H9 (cell line): ENCODE measurements around the gene TM4SF20. TPM values are rescaled to one million over a fixed set of nuclear protein-coding genes. Genes with fewer than 3 reads are reported as not detected.

ENCODE experiments used
- DNase-seq: peaks from one replicate; pipeline ENCODE4 v3.0.0-alpha.2; 2017
- H2AFZ ChIP-seq: one replicate; pipeline ENCODE4 v1.6.1; 2013; ENCODE audit warnings: mild to moderate bottlenecking, low read length, control low read depth, moderate library complexity
- H2AK5ac ChIP-seq: 2 replicates; pipeline ENCODE4 v1.6.1; 2013; ENCODE audit warnings: low read length, control low read depth, mixed read lengths; ENCODE audit not compliant: insufficient read length
- H2BK120ac ChIP-seq: one replicate; pipeline ENCODE4 v1.6.1; 2013; ENCODE audit warnings: low read depth, mild to moderate bottlenecking, low read length, control low read depth, inconsistent platforms; ENCODE audit not compliant: poor library complexity, severe bottlenecking
- H2BK12ac ChIP-seq: 2 replicates; pipeline ENCODE4 v1.6.1; 2013; ENCODE audit warnings: low read length, control low read depth, mixed read lengths, low read depth; ENCODE audit not compliant: insufficient read length
- H2BK15ac ChIP-seq: 2 replicates; pipeline ENCODE4 v1.6.1; 2013; ENCODE audit warnings: low read depth, low read length, control low read depth
- H2BK20ac ChIP-seq: one replicate; pipeline ENCODE4 v1.6.1; 2013; ENCODE audit warnings: low read depth, mild to moderate bottlenecking, low read length, control low read depth, inconsistent platforms; ENCODE audit not compliant: poor library complexity, severe bottlenecking
- H2BK5ac ChIP-seq: 2 replicates; pipeline ENCODE4 v1.6.1; 2013; ENCODE audit warnings: low read length, control low read depth, mixed read lengths; ENCODE audit not compliant: insufficient read length
- H3K14ac ChIP-seq: 2 replicates; pipeline ENCODE4 v1.6.1; 2013; ENCODE audit warnings: low read length, control low read depth; ENCODE audit not compliant: insufficient read depth
- H3K18ac ChIP-seq: 2 replicates; pipeline ENCODE4 v1.6.1; 2013; ENCODE audit warnings: low read depth, mild to moderate bottlenecking, mixed read lengths, low read length, control low read depth; ENCODE audit not compliant: insufficient read length
- H3K23ac ChIP-seq: 2 replicates; pipeline ENCODE4 v1.6.1; 2013; ENCODE audit warnings: low read length, control low read depth, mixed read lengths, low read depth; ENCODE audit not compliant: insufficient read length
- H3K23me2 ChIP-seq: 2 replicates; pipeline ENCODE4 v1.6.1; 2013; ENCODE audit warnings: low read depth, mild to moderate bottlenecking, mixed read lengths, low read length, control low read depth; ENCODE audit not compliant: insufficient read length, poor library complexity, severe bottlenecking
- H3K27ac ChIP-seq: 2 replicates; pipeline ENCODE4 v1.5.1; 2013; ENCODE audit warnings: low read length, control low read depth, mixed read lengths, low read depth; ENCODE audit not compliant: insufficient read length
- H3K27me3 ChIP-seq: 2 replicates; pipeline ENCODE4 v1.6.1; 2013; ENCODE audit warnings: low read length, control low read depth, inconsistent platforms; ENCODE audit not compliant: insufficient read depth
- H3K4ac ChIP-seq: 2 replicates; pipeline ENCODE4 v1.6.1; 2013; ENCODE audit warnings: low read depth, mild to moderate bottlenecking, control low read depth, inconsistent platforms, low read length, moderate library complexity
- H3K4me1 ChIP-seq: 2 replicates; pipeline ENCODE4 v1.6.1; 2013; ENCODE audit warnings: low read length, control low read depth, inconsistent platforms; ENCODE audit not compliant: insufficient read depth
- H3K4me2 ChIP-seq: 2 replicates; pipeline ENCODE4 v1.6.1; 2013; ENCODE audit warnings: low read length, control low read depth, mixed read lengths; ENCODE audit not compliant: insufficient read length, insufficient read depth
- H3K56ac ChIP-seq: 2 replicates; pipeline ENCODE4 v1.6.1; 2013; ENCODE audit warnings: low read depth, mild to moderate bottlenecking, mixed read lengths, low read length, control low read depth; ENCODE audit not compliant: insufficient read length
- H3K79me1 ChIP-seq: 2 replicates; pipeline ENCODE4 v1.6.1; 2013; ENCODE audit warnings: low read depth, mild to moderate bottlenecking, moderate library complexity, low read length, control low read depth, inconsistent platforms; ENCODE audit not compliant: insufficient read depth, poor library complexity, severe bottlenecking
- H3K79me2 ChIP-seq: 2 replicates; pipeline ENCODE4 v1.6.1; 2013; ENCODE audit warnings: low read length, control low read depth, inconsistent platforms; ENCODE audit not compliant: insufficient read depth
- H3K9ac ChIP-seq: 2 replicates; pipeline ENCODE4 v1.6.1; 2013; ENCODE audit warnings: low read length, control low read depth, mixed read lengths; ENCODE audit not compliant: insufficient read length; ENCODE audit errors: extremely low read depth
- H3K9me3 ChIP-seq: one replicate; pipeline ENCODE4 v1.6.1; 2013; ENCODE audit warnings: low read depth, low read length, inconsistent platforms; ENCODE audit not compliant: control insufficient read depth
- H3T11ph ChIP-seq: one replicate; pipeline ENCODE4 v1.6.1; 2013; ENCODE audit warnings: mild to moderate bottlenecking, low read length, control low read depth, inconsistent platforms
- H4K20me1 ChIP-seq: one replicate; pipeline ENCODE4 v1.6.1; 2013; ENCODE audit not compliant: control insufficient read depth, insufficient read length, insufficient read depth
- H4K5ac ChIP-seq: 2 replicates; pipeline ENCODE4 v1.6.1; 2013; ENCODE audit warnings: low read depth, mild to moderate bottlenecking, mixed read lengths, low read length, control low read depth; ENCODE audit not compliant: insufficient read length
- H4K8ac ChIP-seq: replicated peaks from 2 replicates; pipeline ENCODE4 v1.6.1; 2013; ENCODE audit warnings: low read length, control low read depth, mixed read lengths, low read depth; ENCODE audit not compliant: insufficient read length
- H4K91ac ChIP-seq: 2 replicates; pipeline ENCODE4 v1.6.1; 2013; ENCODE audit warnings: low read depth, mild to moderate bottlenecking, moderate library complexity, mixed read lengths, low read length, control low read depth; ENCODE audit not compliant: insufficient read length
- H3K27ac Mint-ChIP-seq, 3 experiments: 2 replicates in 2 of 3; 3 replicates in 1 of 3; pipeline ENCODE4 v1.8.0; 2020 to 2021; ENCODE audit warnings: mixed read lengths in 3 of 3, mild to moderate bottlenecking in 1 of 3, moderate library complexity in 1 of 3
- H3K27me3 Mint-ChIP-seq: 2 replicates; pipeline ENCODE4 v1.8.0; 2021; ENCODE audit warnings: low read depth, mild to moderate bottlenecking, moderate library complexity, mixed read lengths
- H3K36me3 Mint-ChIP-seq, 3 experiments: 2 replicates in 2 of 3; 3 replicates in 1 of 3; pipeline ENCODE4 v1.8.0; 2020 to 2021; ENCODE audit warnings: low read depth in 3 of 3, mixed read lengths in 3 of 3; ENCODE audit not compliant: insufficient read depth in 1 of 3
- H3K4me1 Mint-ChIP-seq, 2 experiments: 2 replicates each; pipeline ENCODE4 v1.8.0; 2020; ENCODE audit warnings: mixed read lengths in 2 of 2
- H3K4me3 Mint-ChIP-seq, 2 experiments: 2 replicates in 1 of 2; 3 replicates in 1 of 2; pipeline ENCODE4 v1.8.0; 2020 to 2021; ENCODE audit warnings: mild to moderate bottlenecking in 2 of 2, mixed read lengths in 2 of 2, moderate library complexity in 1 of 2
- H3K9me3 Mint-ChIP-seq, 2 experiments: 2 replicates in 1 of 2; 3 replicates in 1 of 2; pipeline ENCODE4 v1.8.0; 2020; ENCODE audit warnings: mild to moderate bottlenecking in 2 of 2, mixed read lengths in 2 of 2, moderate library complexity in 1 of 2
- WGBS: extraction: QIAGEN DNeasy Blood & Tissue Kit; methylation state at CpG from one replicate; pipeline ENCODE4 v1.1.7; 2013; ENCODE audit warnings: missing lambda C conversion rate, low lambda C conversion rate, mixed read lengths; ENCODE audit not compliant: insufficient read length; ENCODE audit errors: extremely low coverage; 5-methylcytosine and 5-hydroxymethylcytosine counted together
- total RNA-seq: library from RNA; stranded (reverse); gene quantifications from 2 replicates; pipeline ENCODE4 v1.2.1, GENCODE V29; 2021
- TF ChIP-seq, protein P1 (sequence below): fragments of 200-600 bp; sonication (generic); conservative IDR thresholded peaks from 3 replicates; pipeline ENCODE4 v1.8.0; 2021; ENCODE audit warnings: antibody characterized with exemption, mild to moderate bottlenecking

Gene TM4SF20
- total RNA-seq, 1 experiment from 2014 or later: not detected

DNA sequence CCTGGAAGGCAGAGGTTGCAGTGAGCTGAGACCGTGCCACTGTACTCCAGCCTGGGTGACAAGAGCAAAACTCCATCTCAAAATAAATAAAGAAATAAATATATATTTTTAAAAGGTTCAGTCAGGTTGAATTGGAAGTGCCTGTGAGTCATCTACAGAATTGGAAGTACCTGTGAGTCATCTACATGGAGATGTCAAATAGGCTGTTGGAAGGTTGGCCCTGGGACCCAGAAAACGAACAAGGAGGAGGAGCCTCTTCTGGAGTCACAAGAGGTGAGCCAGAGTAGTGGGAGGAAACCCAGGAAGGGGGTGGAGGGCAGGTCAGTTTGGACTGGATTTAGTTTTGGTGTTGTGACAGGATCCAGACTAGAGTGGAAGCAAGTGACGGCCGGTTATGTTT is 23.9 kb upstream of the TM4SF20 start:
- Histone ChIP-seq H3K79me1 (no peaks in the 10 kb centered on the region), H3K4me1 (no peaks in the 10 kb centered on the region), H2BK120ac (no peak overlapping the region), H3K9ac (no peak overlapping the region), H4K5ac (no peak overlapping the region), H2BK20ac (no peak overlapping the region), H2BK15ac (no peak overlapping the region), H2AK5ac (no peak overlapping the region), H2AFZ (no peak overlapping the region), H3K79me2 (no peaks in the 10 kb centered on the region), H4K20me1 (no peaks in the 10 kb centered on the region), H3K4me2 (no peak overlapping the region), H3T11ph (no peak overlapping the region), H3K23me2 (no peaks in the 10 kb centered on the region), H2BK5ac (no peak overlapping the region), H3K18ac (no peak overlapping the region), H3K27me3 (no peaks in the 10 kb centered on the region), H3K56ac (no peak overlapping the region), H4K91ac (no peak overlapping the region), H3K14ac (no peak overlapping the region), H3K4ac (no peak overlapping the region), H3K23ac (no peak overlapping the region), H4K8ac (no peak overlapping the region), H2BK12ac (no peak overlapping the region), H3K9me3 (no peaks in the 10 kb centered on the region), H3K27ac (no peak overlapping the region)
- WGBS: no CpG with 5 or more reads among the region's 4 CpGs
- Mint-ChIP-seq H3K4me1 (peaks cover 4 to 5% of the 10 kb centered on the region in 2 experiments; a peak in 3 of 4 replicates), H3K27me3 (no peaks in the 10 kb centered on the region), H3K4me3 (no peak overlapping the region), H3K9me3 (peaks cover 0 to 5% of the 10 kb centered on the region in 2 experiments; a peak in 1 of 5 replicates), H3K27ac (peak overlapping the region in 1 of 3 experiments; percentile 92; a peak in 1 of 7 replicates), H3K36me3 (peaks cover 0 to 3% (median 0%) of the 10 kb centered on the region in 3 experiments; a peak in 1 of 7 replicates)
- TF ChIP-seq, protein P1, sequence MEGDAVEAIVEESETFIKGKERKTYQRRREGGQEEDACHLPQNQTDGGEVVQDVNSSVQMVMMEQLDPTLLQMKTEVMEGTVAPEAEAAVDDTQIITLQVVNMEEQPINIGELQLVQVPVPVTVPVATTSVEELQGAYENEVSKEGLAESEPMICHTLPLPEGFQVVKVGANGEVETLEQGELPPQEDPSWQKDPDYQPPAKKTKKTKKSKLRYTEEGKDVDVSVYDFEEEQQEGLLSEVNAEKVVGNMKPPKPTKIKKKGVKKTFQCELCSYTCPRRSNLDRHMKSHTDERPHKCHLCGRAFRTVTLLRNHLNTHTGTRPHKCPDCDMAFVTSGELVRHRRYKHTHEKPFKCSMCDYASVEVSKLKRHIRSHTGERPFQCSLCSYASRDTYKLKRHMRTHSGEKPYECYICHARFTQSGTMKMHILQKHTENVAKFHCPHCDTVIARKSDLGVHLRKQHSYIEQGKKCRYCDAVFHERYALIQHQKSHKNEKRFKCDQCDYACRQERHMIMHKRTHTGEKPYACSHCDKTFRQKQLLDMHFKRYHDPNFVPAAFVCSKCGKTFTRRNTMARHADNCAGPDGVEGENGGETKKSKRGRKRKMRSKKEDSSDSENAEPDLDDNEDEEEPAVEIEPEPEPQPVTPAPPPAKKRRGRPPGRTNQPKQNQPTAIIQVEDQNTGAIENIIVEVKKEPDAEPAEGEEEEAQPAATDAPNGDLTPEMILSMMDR: no peak
- no peak for DNase-seq
